H1 (cell line): ENCODE measurements around the gene RSU1.

Experiments used
- BCL11A ChIP-seq, 2 experiments: IDR thresholded peaks; one replicate each; pipeline ENCODE4 v1.6.1; 2011; ENCODE audit warnings: low read depth in 2 of 2, low read length in 2 of 2, mild to moderate bottlenecking in 2 of 2
- CEBPB ChIP-seq: IDR thresholded peaks from 2 replicates; pipeline ENCODE4 v1.6.1; 2012; ENCODE audit warnings: low read depth, low read length
- CTBP2 ChIP-seq: IDR thresholded peaks from 2 replicates; pipeline ENCODE4 v1.7.0; 2011; ENCODE audit warnings: borderline replicate concordance, mild to moderate bottlenecking, moderate library complexity, mixed read lengths, low read length; ENCODE audit not compliant: insufficient read depth, insufficient read length
- CTCF ChIP-seq, 3 experiments: IDR thresholded peaks; 1 replicate in 2 of 3; 2 replicates in 1 of 3; pipeline versions ENCODE4 v1.5.1 to v1.6.1; 2011; ENCODE audit warnings: low read length in 3 of 3, mild to moderate bottlenecking in 3 of 3, inconsistent platforms in 2 of 3, low read depth in 1 of 3, moderate library complexity in 1 of 3; ENCODE audit not compliant: insufficient read depth in 1 of 3; ENCODE audit errors: control extremely low read depth in 1 of 3
- JUN ChIP-seq: IDR thresholded peaks from 2 replicates; pipeline ENCODE4 v1.6.1; 2011; ENCODE audit warnings: low read depth, mild to moderate bottlenecking, improper control_type of control experiment, low read length
- POLR2AphosphoS5 ChIP-seq: IDR thresholded peaks from 2 replicates; pipeline ENCODE4 v1.6.1; 2011; ENCODE audit warnings: low read depth, low read length
- RAD21 ChIP-seq, 2 experiments: IDR thresholded peaks in 1 of 2; conservative IDR thresholded peaks in 1 of 2; 2 replicates each; pipeline ENCODE4 v1.6.1; 2011; ENCODE audit warnings: low read depth in 2 of 2, low read length in 2 of 2, improper control_type of control experiment in 1 of 2, inconsistent platforms in 1 of 2, mild to moderate bottlenecking in 1 of 2, moderate library complexity in 1 of 2
- TF ChIP-seq, protein P1 (sequence below): IDR thresholded peaks from 2 replicates; pipeline ENCODE4 v1.6.1; 2012; ENCODE audit warnings: inconsistent platforms

GRCh38 chr10:16685551-16685950 is 131.7 kb downstream of the RSU1 start:
- no peak for TF ChIP-seq CTBP2
- TF ChIP-seq, protein P1, sequence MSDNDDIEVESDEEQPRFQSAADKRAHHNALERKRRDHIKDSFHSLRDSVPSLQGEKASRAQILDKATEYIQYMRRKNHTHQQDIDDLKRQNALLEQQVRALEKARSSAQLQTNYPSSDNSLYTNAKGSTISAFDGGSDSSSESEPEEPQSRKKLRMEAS, result no peak
- no peak for TF ChIP-seq BCL11A (IDR thresholded peaks at IDR 0.05; ENCODE audit: low read depth in 2 of 2, low read length in 2 of 2)
- no peak for TF ChIP-seq JUN
- no peak for TF ChIP-seq POLR2AphosphoS5
- no peak for TF ChIP-seq CEBPB
- no peak for TF ChIP-seq CTCF (IDR thresholded peaks at IDR 0.05; ENCODE audit: control extremely low read depth in 1 of 3, insufficient read depth in 1 of 3, low read depth in 1 of 3, low read length in 3 of 3)
- TF ChIP-seq RAD21 (IDR thresholded peaks at IDR 0.05 in 1 of 2, conservative IDR thresholded peaks at IDR 0.05 in 1 of 2; ENCODE audit: low read depth in 2 of 2, low read length in 2 of 2), result no peak
